HepG2 (cell line): ENCODE measurements around the gene COL4A6. TPM values are rescaled to one million over a fixed set of nuclear protein-coding genes. Genes with fewer than 3 reads are reported as not detected.
A peak's percentile ranks its signal among the peaks of the same experiment; 100 is the strongest.

Experiments used
- ATAC-seq: fragments of 200-7000 bp; cut with Tn5 transposase; 3 replicates; pipeline ENCODE4 v1.9.1; 2020; ENCODE audit warnings: mild to moderate bottlenecking, moderate library complexity
- BruUV-seq: library from RNA; stranded (reverse); fragments of 400-500 nt; replicated peaks from 2 replicates; lab custom pipeline; 2021; lab: Mats Ljungman, UMichigan
- CTCF ChIA-PET: fragments of 300-600 bp; formaldehyde crosslinking; extraction: SDS; loops from one replicate; lab custom pipeline; 2021; ENCODE audit warnings: low total read pairs, inconsistent platforms, low intra/inter-chr PET ratio; lab: Yijun Ruan, JAX
- POLR2A ChIA-PET: fragments of 350-600 bp; sonication (Branson Sonifier 250); formaldehyde crosslinking; loops from one replicate; lab custom pipeline; 2020; ENCODE audit warnings: antibody characterized with exemption, inconsistent platforms; lab: Yijun Ruan, JAX
- DNase-seq: peaks from one replicate; pipeline ENCODE4 v3.0.0-alpha.2; 2015; ENCODE audit warnings: low spot score
- FAIRE-seq: peaks from 3 replicates; lab custom pipeline; 2011; peaks lifted over from hg19 to GRCh38; lab: Jason Lieb, UNC
- H2AFZ ChIP-seq: one replicate; pipeline ENCODE4 v1.6.1; 2011; ENCODE audit warnings: low read length, inconsistent platforms
- H3K27ac ChIP-seq: fragments of 300-600 bp; 3 replicates; pipeline ENCODE4 v1.8.0; 2011; ENCODE audit warnings: mixed run types, mild to moderate bottlenecking, mixed read lengths, low read length, inconsistent platforms; ENCODE audit not compliant: insufficient read depth; ENCODE audit errors: extremely low read length
- H3K27me3 ChIP-seq, 2 experiments: fragments of 200-600 bp in 1 of 2; 2 replicates in 1 of 2; 3 replicates in 1 of 2; pipeline versions ENCODE4 v1.6.0 to v1.8.0; 2011; ENCODE audit warnings: low read length in 2 of 2, mild to moderate bottlenecking in 2 of 2, moderate library complexity in 2 of 2, inconsistent platforms in 1 of 2; ENCODE audit not compliant: insufficient read depth in 2 of 2, control insufficient read depth in 1 of 2
- H3K36me3 ChIP-seq, 2 experiments: fragments of 200-600 bp in 1 of 2; replicated peaks in 1 of 2; 2 replicates in 1 of 2; 3 replicates in 1 of 2; pipeline versions ENCODE4 v1.5.1 to v1.8.0; 2011; ENCODE audit warnings: low read length in 2 of 2, inconsistent platforms in 1 of 2; ENCODE audit not compliant: insufficient read depth in 2 of 2, control insufficient read depth in 1 of 2
- H3K4me1 ChIP-seq: 2 replicates; pipeline ENCODE4 v1.5.1; 2012; ENCODE audit warnings: low read length, inconsistent platforms; ENCODE audit not compliant: insufficient read depth
- H3K4me2 ChIP-seq: 2 replicates; pipeline ENCODE4 v1.6.0; 2011; ENCODE audit warnings: low read depth, low read length, inconsistent platforms
- H3K4me3 ChIP-seq, 3 experiments: fragments of 200-600 bp in 1 of 3; sonication (generic), shearing (Covaris generic) in 1 of 3; replicated peaks in 1 of 3; 2 replicates each; pipeline ENCODE4 v1.5.1; 2011 to 2016; ENCODE audit warnings: low read length in 3 of 3, inconsistent platforms in 2 of 3, low read depth in 2 of 3, mild to moderate bottlenecking in 2 of 3, control low read depth in 1 of 3, mixed read lengths in 1 of 3; ENCODE audit not compliant: insufficient read depth in 1 of 3
- H3K79me2 ChIP-seq: one replicate; pipeline ENCODE4 v1.6.1; 2011; ENCODE audit warnings: low read length, inconsistent platforms; ENCODE audit not compliant: insufficient read depth
- H3K9ac ChIP-seq: 2 replicates; pipeline ENCODE4 v1.6.0; 2011; ENCODE audit warnings: mild to moderate bottlenecking, low read depth, low read length, inconsistent platforms; ENCODE audit not compliant: insufficient read depth
- H3K9me3 ChIP-seq: 2 replicates; pipeline ENCODE4 v1.5.1; 2012; ENCODE audit warnings: mild to moderate bottlenecking, low read length
- H4K20me1 ChIP-seq: 2 replicates; pipeline ENCODE4 v1.6.0; 2011; ENCODE audit warnings: inconsistent platforms, mild to moderate bottlenecking, low read length, moderate library complexity; ENCODE audit not compliant: insufficient read depth
- BCL6 ChIP-seq: IDR thresholded peaks from 2 replicates; pipeline ENCODE4 v1.6.1; 2016; ENCODE audit warnings: missing genetic modification reagents, missing compliant biosample characterization
- BHLHE40 ChIP-seq: IDR thresholded peaks from 2 replicates; pipeline ENCODE4 v1.6.1; 2011; ENCODE audit warnings: low read length, improper control_type of control experiment
- CENPBD1 ChIP-seq: sonication (generic); formaldehyde crosslinking; IDR thresholded peaks from 2 replicates; pipeline ENCODE4 v1.8.0; 2022; ENCODE audit warnings: missing genetic modification reagents, low read depth, mild to moderate bottlenecking, borderline replicate concordance
- E2F1 ChIP-seq: sonication (generic); formaldehyde crosslinking; IDR thresholded peaks from 2 replicates; pipeline ENCODE4 v1.5.0; 2020; ENCODE audit warnings: missing genetic modification reagents
- FOXK2 ChIP-seq: fragments of 450-650 bp; IDR thresholded peaks from 2 replicates; pipeline ENCODE4 v1.6.1; 2016
- GABPB1 ChIP-seq: IDR thresholded peaks from 2 replicates; pipeline ENCODE4 v1.6.1; 2016; ENCODE audit warnings: mild to moderate bottlenecking, missing genetic modification reagents, moderate library complexity, missing compliant biosample characterization
- HMG20A ChIP-seq: IDR thresholded peaks from 2 replicates; pipeline ENCODE4 v1.6.1; 2016; ENCODE audit warnings: borderline replicate concordance
- KDM4B ChIP-seq: sonication (generic); formaldehyde crosslinking; IDR thresholded peaks from 2 replicates; pipeline ENCODE4 v1.4.0; 2020; ENCODE audit warnings: missing genetic modification reagents
- MXD1 ChIP-seq: sonication (generic); formaldehyde crosslinking; IDR thresholded peaks from 2 replicates; pipeline ENCODE4 v1.4.0; 2020; ENCODE audit warnings: mild to moderate bottlenecking, missing genetic modification reagents
- MYNN ChIP-seq: sonication (generic); formaldehyde crosslinking; IDR thresholded peaks from 2 replicates; pipeline ENCODE4 v1.4.0; 2020; ENCODE audit warnings: mild to moderate bottlenecking, low read depth, missing genetic modification reagents
- RARG ChIP-seq: sonication (generic); formaldehyde crosslinking; IDR thresholded peaks from 2 replicates; pipeline ENCODE4 v1.4.0; 2020; ENCODE audit warnings: low read depth, mild to moderate bottlenecking, missing genetic modification reagents
- SIX1 ChIP-seq: sonication (generic); formaldehyde crosslinking; IDR thresholded peaks from 2 replicates; pipeline ENCODE4 v1.4.0; 2020; ENCODE audit warnings: missing genetic modification reagents, borderline replicate concordance
- U2AF1 ChIP-seq: fragments of 200-400 bp; formaldehyde crosslinking; optimal IDR thresholded peaks from 2 replicates; pipeline ENCODE3; 2017; ENCODE audit warnings: mild to moderate bottlenecking, low read depth, low read length
- ZBTB3 ChIP-seq: sonication (generic); formaldehyde crosslinking; IDR thresholded peaks from 2 replicates; pipeline ENCODE4 v1.4.0; 2020; ENCODE audit warnings: low read depth, mild to moderate bottlenecking, moderate library complexity, missing genetic modification reagents, borderline replicate concordance
- ZBTB33 ChIP-seq: sonication (generic); formaldehyde crosslinking; IDR thresholded peaks from 2 replicates; pipeline ENCODE4 v1.4.0; 2020; ENCODE audit warnings: missing genetic modification reagents
- ZBTB46 ChIP-seq: sonication (generic); formaldehyde crosslinking; IDR thresholded peaks from 2 replicates; pipeline ENCODE4 v1.4.0; 2020; ENCODE audit warnings: mild to moderate bottlenecking, missing genetic modification reagents, borderline replicate concordance
- ZNF136 ChIP-seq: sonication (generic); formaldehyde crosslinking; IDR thresholded peaks from 2 replicates; pipeline ENCODE4 v1.8.1; 2022; ENCODE audit warnings: low read depth, mild to moderate bottlenecking, moderate library complexity, missing genetic modification reagents
- ZNF737 ChIP-seq: sonication (generic); formaldehyde crosslinking; IDR thresholded peaks from 2 replicates; pipeline ENCODE4 v1.5.0; 2020; ENCODE audit warnings: missing genetic modification reagents, mild to moderate bottlenecking, borderline replicate concordance
- ZNF790 ChIP-seq: sonication (generic); formaldehyde crosslinking; IDR thresholded peaks from 2 replicates; pipeline ENCODE4 v1.8.0; 2022; ENCODE audit warnings: missing genetic modification reagents, mild to moderate bottlenecking, borderline replicate concordance
- WGBS: methylation state at CpG from one replicate; pipeline ENCODE4 v1.1.6; 2017; ENCODE audit warnings: low lambda C conversion rate; 5-methylcytosine and 5-hydroxymethylcytosine counted together
- in situ Hi-C: cut with HindIII; loops from 2 replicates; pipeline ENCODE4 v1.10.0; 2017; ENCODE audit warnings: low pct_unique_long_range_greater_than_20kb; ENCODE audit not compliant: extremely low pct_ligation_motif_present
- intact Hi-C: fragments of 100-400 bp; cut with micrococcal nuclease; formaldehyde crosslinking; loops from one replicate; pipeline ENCODE4 v1.10.0; 2022; ENCODE audit not compliant: unreplicated experiment
- polyA plus RNA-seq, 8 experiments: library from polyadenylated mRNA; depleted of rRNA in 3 of 8; stranded (reverse) in 7 of 8; unstranded in 1 of 8; fragments of >200 nt; fragmentation: Illumina TruSeq in 4 of 8; extraction: Trizol in 4 of 8; gene quantifications; 2 replicates each; pipeline versions ENCODE4 v1.2.1 to v1.2.3, GENCODE V29; 2011 to 2016; ENCODE audit warnings: low read depth in 4 of 8, missing spikeins in 1 of 8, mixed read lengths in 1 of 8; ENCODE audit not compliant: insufficient read depth in 1 of 8
- total RNA-seq, 5 experiments: library from RNA; depleted of rRNA; stranded (reverse); fragments of >200 nt; fragmentation: Illumina TruSeq; extraction: Trizol; gene quantifications; 2 replicates each; pipeline ENCODE4 v1.2.3, GENCODE V29; 2016; ENCODE audit warnings: low read depth in 1 of 5

Gene COL4A6
- total and polyA plus RNA-seq, 2 of the 13 experiments (the other 11 are each of a cell fraction or from before 2014, with no cell fraction given), result 4.5 to 8.2 TPM

- BruUV-seq, result no TSS peak
- H3K79me2 ChIP-seq, result no peaks in the 10 kb centered on the region
- H3K4me2 ChIP-seq, result no peak overlapping the region
- no peak overlapping the region for H3K4me3 ChIP-seq
- POLR2A ChIA-PET, result no interaction called here
- no peaks in the 10 kb centered on the region for H3K9me3 ChIP-seq
- no peak overlapping the region for H3K27ac ChIP-seq
- TF ChIP-seq FOXK2, result no peak
- no peak for TF ChIP-seq HMG20A (CRISPR knock-in tag)
- no peak for TF ChIP-seq ZBTB3
- no peak for TF ChIP-seq ZBTB33
- no peak for TF ChIP-seq BHLHE40
- TF ChIP-seq CENPBD1, result no peak
- no peak for TF ChIP-seq BCL6 (CRISPR knock-in tag)
- no peak for TF ChIP-seq ZNF790 (CRISPR knock-in tag)
- no peak for TF ChIP-seq ZNF136 (CRISPR knock-in tag)
- no peak for TF ChIP-seq RARG (CRISPR knock-in tag)
- no peak for TF ChIP-seq GABPB1 (CRISPR knock-in tag)
- no peak for TF ChIP-seq MYNN
- no peak for TF ChIP-seq E2F1 (CRISPR knock-in tag)
- TF ChIP-seq MXD1 (CRISPR knock-in tag), result no peak
- no peak for TF ChIP-seq SIX1 (CRISPR knock-in tag)
- TF ChIP-seq ZNF737 (CRISPR knock-in tag), result no peak
- TF ChIP-seq KDM4B (CRISPR knock-in tag), result no peak
- TF ChIP-seq U2AF1, result no peak
- no peak for TF ChIP-seq ZBTB46 (CRISPR knock-in tag)
- FAIRE-seq (peak; percentile 15), DNase-seq (no peak), ATAC-seq (no peak)
- H3K36me3 ChIP-seq, result no peaks in the 10 kb centered on the region
- intact Hi-C loops, result no loop called here
- no peak overlapping the region for H2AFZ ChIP-seq
- in situ Hi-C loops, result no loop called here
- WGBS, result no CpG with 5 or more reads among the region's 1 CpG
- no peaks in the 10 kb centered on the region for H3K27me3 ChIP-seq
- peaks cover 22% of the 10 kb centered on the region for H3K4me1 ChIP-seq
- CTCF ChIA-PET, result no interaction called here
- H4K20me1 ChIP-seq, result no peaks in the 10 kb centered on the region
- no peak overlapping the region for H3K9ac ChIP-seq
These were observed 221.8 kb downstream of the COL4A6 start for GRCh38 chrX:108216405-108216804.
